ENCODE data around the gene RNF17.

RNF17 gene

GRCh38 chr13:24861617-24862362 lies 97.8 kb downstream of the RNF17 start:
- no peak for DNase-seq (ENCODE audit: low spot score)

DNA sequence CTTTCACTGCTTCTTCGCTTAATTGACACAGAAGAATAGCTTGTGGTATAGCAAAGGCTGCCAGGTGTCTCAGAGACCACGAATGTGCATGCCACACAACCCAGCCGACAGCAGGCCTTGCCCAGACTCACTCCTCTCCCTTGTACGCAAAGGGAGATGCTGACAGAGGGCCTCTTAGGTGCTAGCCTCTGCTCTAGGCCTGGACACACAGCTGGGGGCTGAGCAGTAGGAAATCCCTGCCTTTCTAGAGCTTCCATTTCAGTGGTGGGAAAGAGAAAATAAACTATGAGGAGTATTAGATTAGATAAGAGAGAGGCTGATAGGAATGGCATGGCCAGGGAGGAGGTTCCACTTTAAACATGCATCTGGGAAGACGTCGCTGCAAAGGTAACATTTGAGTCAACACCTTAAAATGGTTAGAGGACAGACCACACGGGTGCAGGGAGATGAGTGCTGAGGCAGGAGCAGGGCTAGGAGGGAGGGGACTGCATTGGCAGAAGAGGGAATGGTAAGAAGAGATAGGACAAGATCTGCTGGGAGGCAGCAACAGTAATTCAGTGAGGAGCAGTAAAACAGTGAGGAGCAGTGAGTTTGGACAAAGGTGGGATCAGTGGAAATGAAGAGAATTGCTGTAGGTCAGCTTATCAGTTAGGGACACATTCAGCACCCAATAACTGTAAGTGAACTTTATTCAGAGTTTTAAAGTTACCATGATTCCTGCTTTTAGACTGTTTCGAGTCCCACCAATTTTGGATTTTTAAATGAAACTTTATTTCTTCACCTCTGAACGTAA lies 100.0 kb downstream of the RNF17 start:
- no peak for DNase-seq (ENCODE audit: low spot score)

DNA sequence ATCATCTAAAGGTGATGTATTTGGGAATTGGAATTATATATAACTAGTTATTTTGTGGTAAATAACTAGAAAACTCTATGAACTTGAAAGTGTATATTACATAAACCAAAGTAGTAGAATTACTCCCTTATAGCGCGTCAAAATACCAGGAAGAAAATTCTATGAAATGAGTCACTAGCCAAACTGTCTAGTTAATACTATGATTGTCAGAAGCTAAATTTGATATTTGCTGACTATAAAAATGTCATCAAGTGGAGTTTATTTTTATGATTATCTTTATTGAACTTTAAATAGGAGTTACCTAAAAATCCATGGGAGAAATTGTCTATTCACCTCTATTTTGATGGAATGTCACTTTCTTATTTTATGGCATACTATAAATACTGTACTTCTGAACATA lies 100.6 kb downstream of the RNF17 start:
- no peak for DNase-seq (ENCODE audit: low spot score)

DNA sequence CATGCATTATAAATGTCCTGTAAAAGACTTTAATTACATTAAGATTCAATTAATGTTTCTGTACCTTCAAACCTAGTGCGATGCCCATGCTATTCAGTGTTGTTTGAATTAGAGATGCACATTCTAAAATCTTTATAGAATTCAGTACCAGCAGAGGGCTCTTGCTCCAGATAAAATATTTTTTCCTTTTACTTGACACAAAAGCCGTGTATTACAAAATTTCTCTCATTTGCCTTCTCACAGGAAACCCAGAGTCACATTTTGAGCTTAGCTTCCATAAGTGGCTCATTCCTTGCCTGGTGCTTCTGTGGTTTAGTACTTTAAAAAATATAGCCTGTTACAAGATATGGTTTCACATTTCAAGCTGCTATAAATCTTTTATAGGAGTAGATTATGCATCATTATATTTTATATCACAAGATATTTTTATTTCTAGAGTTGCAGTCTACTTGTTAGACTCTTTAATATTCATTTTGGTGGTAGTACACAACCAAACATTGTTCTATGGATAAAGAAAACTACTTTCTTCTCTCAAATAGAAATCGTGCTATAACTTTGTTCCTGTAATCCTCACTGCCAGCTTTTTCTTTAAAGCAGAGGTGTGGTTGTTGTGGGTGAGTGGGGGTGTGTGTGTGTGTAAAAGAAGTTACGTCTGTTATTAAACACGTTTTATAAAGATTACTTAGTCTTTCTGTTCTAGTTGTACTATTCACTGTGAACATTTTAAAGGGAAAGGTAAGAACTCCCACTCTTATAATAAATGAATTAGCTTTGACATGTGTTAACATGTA lies 101.4 kb downstream of the RNF17 start:
- DNase-seq (ENCODE audit: low spot score), result no peak

GRCh38 chr13:24866488-24866887 lies 102.5 kb downstream of the RNF17 start:
- no peak for DNase-seq (ENCODE audit: low spot score)

- no peak for DNase-seq (ENCODE audit: low spot score)
Measured at GRCh38 chr13:24868874-24869273, 104.9 kb downstream of the RNF17 start.

GRCh38 chr13:24870380-24870760 lies 106.4 kb downstream of the RNF17 start:
- DNase-seq (ENCODE audit: low spot score), result no peak

GRCh38 chr13:24875566-24875965 lies 111.6 kb downstream of the RNF17 start:
- DNase-seq (ENCODE audit: low spot score), result no peak

GRCh38 chr13:24877531-24877930 lies 113.6 kb downstream of the RNF17 start:
- no peak for DNase-seq (ENCODE audit: low spot score)

- DNase-seq (ENCODE audit: low spot score), result no peak
Measured at GRCh38 chr13:24878340-24878739, 114.4 kb downstream of the RNF17 start.

DNA sequence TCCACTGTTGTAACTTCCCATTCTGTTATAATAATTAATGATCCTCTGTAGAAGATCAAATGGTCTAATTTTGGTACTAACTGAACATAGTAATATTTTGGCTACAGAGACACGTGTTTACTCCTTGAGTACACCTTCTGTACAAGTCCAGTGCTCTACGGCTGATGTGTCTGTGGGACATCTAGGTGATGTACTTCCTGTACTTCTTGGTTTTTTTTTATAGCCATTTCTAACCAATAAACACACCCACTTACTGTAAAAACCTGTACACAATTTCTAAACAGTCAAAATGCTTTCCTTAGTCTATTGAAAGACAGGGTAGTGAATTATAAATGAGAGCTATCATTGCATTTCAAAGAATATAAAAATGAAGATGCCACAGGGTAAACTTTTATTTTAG lies 118.7 kb downstream of the RNF17 start:
- no peak for DNase-seq (ENCODE audit: low spot score)

DNA sequence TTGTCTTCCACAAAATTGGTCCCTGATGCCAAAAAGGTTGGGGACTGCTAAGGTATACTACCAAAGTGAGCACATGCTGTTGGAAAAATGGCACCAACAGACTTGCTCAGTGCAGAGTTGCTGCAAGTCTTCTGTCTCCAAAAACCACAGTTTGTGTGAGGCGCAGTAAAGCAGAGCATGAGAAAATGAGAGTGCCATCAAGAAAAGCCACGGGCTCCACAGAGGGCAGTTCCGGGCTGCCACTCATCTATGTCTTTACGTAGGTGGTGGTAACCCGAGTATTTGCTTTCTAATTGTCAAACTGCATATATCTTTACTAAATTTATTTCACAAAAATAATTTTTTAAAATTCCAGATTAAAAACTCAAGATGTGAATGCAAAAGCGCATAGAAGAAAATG lies 123.8 kb downstream of the RNF17 start:
- no peak for DNase-seq (ENCODE audit: low spot score)

- DNase-seq (ENCODE audit: low spot score), result no peak
Measured at GRCh38 chr13:24888291-24888931, 124.4 kb downstream of the RNF17 start.

- no peak for DNase-seq (ENCODE audit: low spot score)
Measured at GRCh38 chr13:24890256-24890655, 126.3 kb downstream of the RNF17 start.

DNA sequence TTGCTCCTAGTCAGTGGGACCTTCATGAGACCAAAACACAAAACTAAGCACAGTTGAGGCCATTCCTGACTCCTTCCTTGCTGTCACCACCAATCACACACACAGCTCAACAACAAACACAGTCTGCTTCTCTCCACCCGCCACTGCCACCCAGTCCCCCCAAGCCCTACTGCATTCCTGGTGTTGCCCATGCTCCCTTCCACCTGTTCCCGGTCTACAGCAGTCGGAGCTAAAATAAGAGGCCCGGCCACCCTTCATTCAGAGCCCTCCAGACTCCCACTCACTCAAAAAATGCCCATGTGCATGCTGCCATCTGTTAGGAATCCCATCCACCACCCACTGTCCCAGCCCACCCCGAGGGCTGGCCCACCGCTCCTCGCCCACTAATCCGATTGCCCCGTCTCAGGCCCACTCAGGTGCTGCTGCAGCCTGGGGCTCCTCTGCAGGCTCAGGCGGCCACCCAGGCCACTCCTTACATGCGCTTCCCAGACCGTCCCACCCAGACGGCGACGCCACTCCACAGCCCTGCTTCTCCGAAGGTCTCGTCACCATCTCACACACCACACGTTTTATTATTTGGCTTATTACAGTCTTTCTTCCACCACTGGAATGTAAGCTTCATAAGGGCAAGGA lies 127.6 kb downstream of the RNF17 start:
- DNase-seq (ENCODE audit: low spot score), result no peak

DNA sequence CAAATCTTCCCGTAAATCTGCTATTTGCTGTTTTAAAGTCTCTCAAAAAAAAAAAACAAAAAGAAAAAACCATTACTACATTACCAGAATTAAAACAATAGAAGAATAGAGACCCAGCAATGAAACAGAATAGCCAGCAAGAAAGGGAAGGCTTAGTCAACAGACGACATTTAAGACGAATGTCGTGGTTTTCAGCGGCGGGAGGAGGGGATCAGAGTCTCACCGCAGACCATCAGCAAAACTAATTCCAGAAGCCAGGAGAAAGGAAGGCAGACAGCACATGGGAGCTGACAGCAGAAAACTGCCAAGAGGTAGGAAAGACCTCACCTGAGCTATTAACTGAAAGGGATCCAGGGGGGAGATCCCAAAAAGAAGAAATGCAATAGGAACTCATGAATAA lies 128.9 kb downstream of the RNF17 start:
- DNase-seq (ENCODE audit: low spot score), result no peak

GRCh38 chr13:24893863-24894262 lies 129.9 kb downstream of the RNF17 start:
- no peak for DNase-seq (ENCODE audit: low spot score)

DNA sequence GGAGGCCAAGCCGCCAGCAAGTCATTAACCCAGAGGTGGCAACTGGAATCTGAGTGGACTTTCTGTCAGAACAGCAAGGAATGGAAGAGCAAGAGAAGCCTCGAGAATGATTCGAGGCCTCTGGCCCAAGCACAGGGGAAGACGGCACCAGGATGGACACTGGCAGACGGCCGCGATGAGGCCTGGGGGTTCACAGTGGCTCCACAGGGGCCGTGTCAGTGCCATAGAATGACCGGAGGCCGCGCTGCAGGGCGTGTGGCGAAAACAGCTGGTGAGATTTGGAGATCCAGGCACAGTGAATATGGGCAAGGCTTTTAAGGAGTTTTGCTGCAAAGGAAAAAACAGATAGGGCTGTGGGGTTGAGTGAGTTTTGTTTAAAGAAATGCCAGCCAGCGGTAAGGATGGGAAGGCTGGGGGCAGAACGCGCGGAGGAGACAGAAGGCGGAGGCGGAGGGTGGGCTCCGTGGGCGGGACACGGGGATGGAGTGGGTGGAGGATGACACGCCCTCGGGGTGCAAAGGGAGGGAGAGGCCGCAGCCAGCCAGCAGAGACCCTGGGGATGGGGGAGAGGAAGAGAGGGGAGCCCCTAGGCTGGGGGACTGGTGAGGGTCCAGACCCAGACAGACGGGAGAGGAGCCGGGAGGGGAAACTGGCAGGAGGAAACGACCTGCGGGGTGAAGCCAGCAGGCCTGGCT lies 130.5 kb downstream of the RNF17 start:
- no peak for DNase-seq (ENCODE audit: low spot score)

GRCh38 chr13:24894972-24895300 lies 131.0 kb downstream of the RNF17 start:
- no peak for DNase-seq (ENCODE audit: low spot score)

GRCh38 chr13:24896061-24896460 lies 132.1 kb downstream of the RNF17 start:
- no peak for DNase-seq (ENCODE audit: low spot score)

- no peak for DNase-seq (ENCODE audit: low spot score)
Measured at GRCh38 chr13:24897293-24897692, 133.3 kb downstream of the RNF17 start.
